ENCODE data around the gene SLC2A4RG. TPM values are rescaled to one million over a fixed set of nuclear protein-coding genes. Genes with fewer than 3 reads are reported as not detected.

Gene SLC2A4RG
- total RNA-seq, 1 experiment from 2014 or later: 18.6 TPM

- Histone ChIP-seq H3K36me3 (ENCODE audit: insufficient read depth, low read length) (no peaks in the 10 kb centered on the region), H3K9ac (ENCODE audit: low read length) (no peak overlapping the region), H3K4me2 (ENCODE audit: low read depth, low read length, poor library complexity, severe bottlenecking) (no peak overlapping the region), H3K9me2 (replicated peaks; ENCODE audit: insufficient read depth, low read length) (no peaks in the 10 kb centered on the region), H3K27ac (ENCODE audit: low read length) (no peak overlapping the region), H3K27me3 (ENCODE audit: low read length) (no peaks in the 10 kb centered on the region), H2AFZ (ENCODE audit: low read length) (no peak overlapping the region), H3K4me3 (ENCODE audit: low read length) (no peak overlapping the region), H4K20me1 (ENCODE audit: insufficient read depth, low read depth, low read length) (no peaks in the 10 kb centered on the region), H3K79me2 (ENCODE audit: low read length) (no peaks in the 10 kb centered on the region), H3K9me3 (ENCODE audit: low read length) (no peaks in the 10 kb centered on the region), H3K4me1 (ENCODE audit: low read length) (no peaks in the 10 kb centered on the region)
- no peak for DNase-seq
Measured at GRCh38 chr20:63765902-63766301, 26.3 kb downstream of the SLC2A4RG start.

GRCh38 chr20:63766695-63767426 is 27.3 kb downstream of the SLC2A4RG start:
- Histone ChIP-seq H4K20me1 (ENCODE audit: insufficient read depth, low read depth, low read length) (no peaks in the 10 kb centered on the region), H3K9ac (ENCODE audit: low read length) (no peak overlapping the region), H3K4me3 (ENCODE audit: low read length) (no peak overlapping the region), H3K4me2 (ENCODE audit: low read depth, low read length, poor library complexity, severe bottlenecking) (no peak overlapping the region), H3K79me2 (ENCODE audit: low read length) (no peaks in the 10 kb centered on the region), H2AFZ (ENCODE audit: low read length) (no peak overlapping the region), H3K27me3 (ENCODE audit: low read length) (no peaks in the 10 kb centered on the region), H3K9me2 (replicated peaks; ENCODE audit: insufficient read depth, low read length) (no peaks in the 10 kb centered on the region), H3K36me3 (ENCODE audit: insufficient read depth, low read length) (no peaks in the 10 kb centered on the region), H3K4me1 (ENCODE audit: low read length) (no peaks in the 10 kb centered on the region), H3K27ac (ENCODE audit: low read length) (no peak overlapping the region), H3K9me3 (ENCODE audit: low read length) (no peaks in the 10 kb centered on the region)
- DNase-seq: no peak

DNA sequence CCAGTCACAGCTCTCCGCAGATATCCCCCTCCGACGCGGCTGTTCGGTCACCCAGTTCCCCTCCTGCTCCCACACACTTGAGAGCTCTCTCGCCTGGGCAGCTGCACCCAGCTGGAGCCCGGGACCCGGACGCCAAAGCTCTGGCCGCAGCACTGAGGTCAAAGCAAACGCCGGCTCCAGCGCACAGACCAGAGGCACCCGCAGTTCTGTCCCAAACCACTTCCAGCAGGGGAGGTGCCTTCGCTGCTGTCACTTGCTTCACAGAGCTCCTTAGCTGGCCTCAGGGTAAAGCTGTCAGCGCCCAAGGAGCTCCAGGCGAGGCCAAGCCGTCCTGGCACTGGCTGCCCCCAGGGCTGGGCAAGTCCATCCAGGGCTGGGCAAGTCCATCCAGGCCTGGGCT is 27.9 kb downstream of the SLC2A4RG start:
- H4K20me1 ChIP-seq (ENCODE audit: insufficient read depth, low read depth, low read length): no peaks in the 10 kb centered on the region
- no peaks in the 10 kb centered on the region for H3K9me2 ChIP-seq (replicated peaks; ENCODE audit: insufficient read depth, low read length)
- no peak overlapping the region for H3K4me2 ChIP-seq (ENCODE audit: low read depth, low read length, poor library complexity, severe bottlenecking)
- H3K27me3 ChIP-seq (ENCODE audit: low read length): no peaks in the 10 kb centered on the region
- H3K27ac ChIP-seq (ENCODE audit: low read length): no peak overlapping the region
- H3K9ac ChIP-seq (ENCODE audit: low read length): no peak overlapping the region
- H2AFZ ChIP-seq (ENCODE audit: low read length): no peak overlapping the region
- no peaks in the 10 kb centered on the region for H3K9me3 ChIP-seq (ENCODE audit: low read length)
- no peaks in the 10 kb centered on the region for H3K36me3 ChIP-seq (ENCODE audit: insufficient read depth, low read length)
- H3K4me3 ChIP-seq (ENCODE audit: low read length): no peak overlapping the region
- no peaks in the 10 kb centered on the region for H3K79me2 ChIP-seq (ENCODE audit: low read length)
- no peak for DNase-seq
- no peaks in the 10 kb centered on the region for H3K4me1 ChIP-seq (ENCODE audit: low read length)

- Histone ChIP-seq H3K4me2 (ENCODE audit: low read depth, low read length, poor library complexity, severe bottlenecking) (no peak overlapping the region), H4K20me1 (ENCODE audit: insufficient read depth, low read depth, low read length) (no peaks in the 10 kb centered on the region), H2AFZ (ENCODE audit: low read length) (no peak overlapping the region), H3K9ac (ENCODE audit: low read length) (no peak overlapping the region), H3K4me3 (ENCODE audit: low read length) (no peak overlapping the region), H3K27ac (ENCODE audit: low read length) (no peak overlapping the region), H3K36me3 (ENCODE audit: insufficient read depth, low read length) (no peaks in the 10 kb centered on the region), H3K9me3 (ENCODE audit: low read length) (no peaks in the 10 kb centered on the region), H3K9me2 (replicated peaks; ENCODE audit: insufficient read depth, low read length) (no peaks in the 10 kb centered on the region), H3K4me1 (ENCODE audit: low read length) (no peaks in the 10 kb centered on the region), H3K79me2 (ENCODE audit: low read length) (no peaks in the 10 kb centered on the region), H3K27me3 (ENCODE audit: low read length) (no peaks in the 10 kb centered on the region)
- DNase-seq: no peak
Measured at GRCh38 chr20:63767886-63768285, 28.3 kb downstream of the SLC2A4RG start.

GRCh38 chr20:63768591-63769515 is 29.3 kb downstream of the SLC2A4RG start:
- no peaks in the 10 kb centered on the region for H3K9me3 ChIP-seq (ENCODE audit: low read length)
- no peaks in the 10 kb centered on the region for H3K9me2 ChIP-seq (replicated peaks; ENCODE audit: insufficient read depth, low read length)
- no peak overlapping the region for H3K4me2 ChIP-seq (ENCODE audit: low read depth, low read length, poor library complexity, severe bottlenecking)
- no peaks in the 10 kb centered on the region for H3K4me1 ChIP-seq (ENCODE audit: low read length)
- no peak overlapping the region for H3K9ac ChIP-seq (ENCODE audit: low read length)
- no peaks in the 10 kb centered on the region for H3K79me2 ChIP-seq (ENCODE audit: low read length)
- DNase-seq: no peak
- no peak overlapping the region for H3K4me3 ChIP-seq (ENCODE audit: low read length)
- H3K27ac ChIP-seq (ENCODE audit: low read length): no peak overlapping the region
- H3K36me3 ChIP-seq (ENCODE audit: insufficient read depth, low read length): no peaks in the 10 kb centered on the region
- H4K20me1 ChIP-seq (ENCODE audit: insufficient read depth, low read depth, low read length): no peaks in the 10 kb centered on the region
- H2AFZ ChIP-seq (ENCODE audit: low read length): no peak overlapping the region
- H3K27me3 ChIP-seq (ENCODE audit: low read length): no peaks in the 10 kb centered on the region

- Histone ChIP-seq H3K79me2 (ENCODE audit: low read length) (no peaks in the 10 kb centered on the region), H3K27ac (ENCODE audit: low read length) (no peak overlapping the region), H4K20me1 (ENCODE audit: insufficient read depth, low read depth, low read length) (no peaks in the 10 kb centered on the region), H3K4me3 (ENCODE audit: low read length) (no peak overlapping the region), H3K4me1 (ENCODE audit: low read length) (no peaks in the 10 kb centered on the region), H3K9me3 (ENCODE audit: low read length) (no peaks in the 10 kb centered on the region), H3K9me2 (replicated peaks; ENCODE audit: insufficient read depth, low read length) (no peaks in the 10 kb centered on the region), H3K36me3 (ENCODE audit: insufficient read depth, low read length) (no peaks in the 10 kb centered on the region), H3K27me3 (ENCODE audit: low read length) (no peaks in the 10 kb centered on the region), H3K9ac (ENCODE audit: low read length) (no peak overlapping the region), H3K4me2 (ENCODE audit: low read depth, low read length, poor library complexity, severe bottlenecking) (no peak overlapping the region), H2AFZ (ENCODE audit: low read length) (no peak overlapping the region)
- no peak for DNase-seq
Measured at GRCh38 chr20:63769891-63770474, 30.4 kb downstream of the SLC2A4RG start.

DNA sequence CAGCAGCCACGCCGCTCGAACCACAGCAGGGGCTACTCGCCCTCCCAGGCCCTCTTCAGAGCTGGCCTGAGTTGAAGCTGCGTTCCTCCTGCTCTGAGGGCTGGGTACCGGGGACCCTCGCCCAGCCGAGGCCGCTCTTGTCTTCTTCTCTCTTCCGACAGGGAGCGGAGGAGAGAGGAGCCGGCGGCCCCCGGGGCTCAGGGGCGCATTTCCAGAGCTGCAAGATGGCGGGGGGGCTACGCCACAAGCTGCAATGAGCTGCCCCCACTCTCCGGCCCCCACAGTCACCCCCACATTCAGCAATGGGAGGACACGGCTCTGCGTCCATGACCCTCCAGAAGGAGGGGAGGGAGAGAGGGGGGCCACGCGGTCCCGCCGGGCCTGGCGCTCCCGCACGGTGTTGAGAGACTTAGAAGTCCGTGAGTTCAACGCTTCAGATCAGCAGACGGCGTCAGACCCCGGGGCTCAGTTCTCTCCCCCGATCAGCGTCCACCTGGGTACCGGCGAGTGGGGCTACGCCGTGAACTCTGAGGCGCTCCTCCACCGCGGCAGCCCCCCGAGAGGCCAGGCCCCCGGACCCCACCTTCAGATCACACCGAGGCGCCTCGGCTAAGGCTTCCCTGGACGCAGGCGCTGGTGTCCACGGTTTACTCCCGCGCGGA is 31.6 kb downstream of the SLC2A4RG start:
- no peak for DNase-seq
- H3K27me3 ChIP-seq (ENCODE audit: low read length): no peaks in the 10 kb centered on the region
- no peaks in the 10 kb centered on the region for H3K4me1 ChIP-seq (ENCODE audit: low read length)
- no peak overlapping the region for H3K27ac ChIP-seq (ENCODE audit: low read length)
- no peaks in the 10 kb centered on the region for H4K20me1 ChIP-seq (ENCODE audit: insufficient read depth, low read depth, low read length)
- no peaks in the 10 kb centered on the region for H3K9me2 ChIP-seq (replicated peaks; ENCODE audit: insufficient read depth, low read length)
- no peaks in the 10 kb centered on the region for H3K79me2 ChIP-seq (ENCODE audit: low read length)
- H3K4me3 ChIP-seq (ENCODE audit: low read length): no peak overlapping the region
- H3K9me3 ChIP-seq (ENCODE audit: low read length): no peaks in the 10 kb centered on the region
- no peak overlapping the region for H2AFZ ChIP-seq (ENCODE audit: low read length)
- no peaks in the 10 kb centered on the region for H3K36me3 ChIP-seq (ENCODE audit: insufficient read depth, low read length)
- H3K9ac ChIP-seq (ENCODE audit: low read length): no peak overlapping the region
- H3K4me2 ChIP-seq (ENCODE audit: low read depth, low read length, poor library complexity, severe bottlenecking): no peak overlapping the region

Measured in Karpas-422 (cell line).